Measurements from ENCODE around the gene CA11.

CA11 gene

GRCh38 chr19:48644355-48644754 is 1.6 kb downstream of the CA11 start:
- H3K4me3 ChIP-seq (replicated peaks in 1 of 2; ENCODE audit: low read depth in 2 of 2, low read length in 2 of 2): no peak overlapping the region
- TF ChIP-seq CTCF (IDR thresholded peaks at IDR 0.05; ENCODE audit: low read depth, low read length): no peak
- no peak for DNase-seq (ENCODE audit: low read depth in 2 of 2)

DNA sequence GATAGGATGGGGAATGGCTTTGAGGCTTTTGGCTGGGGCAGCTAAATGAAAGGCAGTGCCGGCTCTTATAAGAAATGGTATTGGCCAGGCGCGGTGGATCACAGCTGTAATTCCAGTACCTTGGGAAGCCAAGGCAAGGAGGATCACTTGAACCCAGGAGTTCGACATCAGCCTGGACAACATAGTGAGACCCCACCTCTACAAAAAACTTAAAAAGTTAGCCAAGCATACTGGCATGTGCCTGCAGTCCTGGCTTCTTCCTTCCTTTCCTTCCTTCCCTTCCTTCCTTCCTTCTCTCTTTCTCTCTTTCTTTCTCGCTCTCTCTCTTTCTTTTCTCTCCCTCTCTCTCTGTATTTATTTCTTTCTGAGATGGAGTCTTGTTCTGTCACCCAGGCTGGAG is 3.1 kb downstream of the CA11 start:
- DNase-seq (ENCODE audit: low read depth in 2 of 2): no peak
- no peak for TF ChIP-seq CTCF (IDR thresholded peaks at IDR 0.05; ENCODE audit: low read depth, low read length)
- H3K4me3 ChIP-seq (replicated peaks in 1 of 2; ENCODE audit: low read depth in 2 of 2, low read length in 2 of 2): no peak overlapping the region

DNA sequence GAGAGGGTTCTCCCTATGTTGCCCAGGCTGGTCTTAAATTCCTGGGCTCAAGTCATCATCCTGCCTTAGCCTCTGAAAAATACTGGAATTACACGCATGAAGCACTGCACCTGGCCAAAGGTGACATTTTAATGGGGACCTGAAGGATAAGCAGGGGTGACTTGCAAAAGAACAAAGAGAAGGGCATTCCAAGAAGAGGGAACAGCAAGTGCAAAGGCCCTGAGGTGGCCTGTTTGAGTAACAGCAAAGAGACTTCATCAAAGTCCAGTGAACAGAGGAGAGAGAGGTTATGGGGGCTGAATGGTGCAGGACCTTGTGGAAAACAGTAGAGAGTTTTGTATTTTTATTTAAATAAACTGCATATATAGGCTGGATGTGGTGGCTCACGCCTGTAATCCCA is 4.1 kb downstream of the CA11 start:
- H3K4me3 ChIP-seq (replicated peaks in 1 of 2; ENCODE audit: low read depth in 2 of 2, low read length in 2 of 2): no peak overlapping the region
- no peak for DNase-seq (ENCODE audit: low read depth in 2 of 2)
- no peak for TF ChIP-seq CTCF (IDR thresholded peaks at IDR 0.05; ENCODE audit: low read depth, low read length)

DNA sequence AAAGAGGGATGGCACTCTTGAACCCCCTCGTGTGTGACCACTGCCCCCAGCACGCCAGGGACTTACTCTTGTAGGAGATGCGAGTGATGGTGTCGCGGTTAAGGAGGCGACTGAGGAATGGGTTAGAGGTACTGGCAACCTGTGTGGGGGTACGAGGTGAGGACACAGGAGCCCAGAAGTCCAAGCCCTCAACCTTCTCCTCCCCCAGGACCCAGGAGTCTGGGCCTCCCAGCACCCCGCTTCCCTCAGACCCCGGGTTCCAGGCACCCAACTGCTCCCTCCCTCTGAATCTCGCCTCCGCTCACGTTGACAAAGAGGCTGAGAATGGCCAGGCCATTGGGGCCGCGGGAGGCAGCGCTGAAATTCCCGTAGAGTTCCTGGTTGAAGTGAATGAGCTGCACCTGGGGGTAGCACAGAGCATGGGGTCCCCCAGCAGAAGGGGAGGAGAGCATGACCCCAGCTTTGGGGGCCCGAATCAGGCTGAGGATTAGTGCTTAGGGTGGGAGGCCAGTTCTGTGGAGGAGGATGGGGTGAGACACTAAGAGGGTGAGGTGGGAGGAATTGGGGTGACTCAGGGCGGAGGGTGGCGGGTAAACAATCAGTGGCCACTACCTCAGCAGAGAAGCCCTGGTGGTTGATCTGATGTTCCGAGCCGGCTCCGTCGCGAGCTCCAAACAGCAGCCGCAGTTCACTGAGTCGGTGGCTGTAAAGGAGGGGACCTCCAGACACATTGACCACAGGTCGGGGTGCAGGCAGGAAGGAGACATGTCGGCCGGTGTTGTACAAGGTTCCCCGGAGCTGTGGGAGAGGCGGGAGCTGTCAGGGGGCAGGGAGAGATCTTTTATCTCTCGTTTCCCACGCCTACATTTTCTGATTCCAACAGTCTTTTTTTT is 6.3 kb downstream of the CA11 start:
- no peak for DNase-seq (ENCODE audit: low read depth in 2 of 2)
- H3K4me3 ChIP-seq (replicated peaks in 1 of 2; ENCODE audit: low read depth in 2 of 2, low read length in 2 of 2): no peak overlapping the region
- TF ChIP-seq CTCF (IDR thresholded peaks at IDR 0.05; ENCODE audit: low read depth, low read length): no peak

- TF ChIP-seq CTCF (IDR thresholded peaks at IDR 0.05; ENCODE audit: low read depth, low read length): no peak
- no peak overlapping the region for H3K4me3 ChIP-seq (replicated peaks in 1 of 2; ENCODE audit: low read depth in 2 of 2, low read length in 2 of 2)
- DNase-seq (ENCODE audit: low read depth in 2 of 2): no peak
These were observed 7.1 kb downstream of the CA11 start for GRCh38 chr19:48638831-48639381.

DNA sequence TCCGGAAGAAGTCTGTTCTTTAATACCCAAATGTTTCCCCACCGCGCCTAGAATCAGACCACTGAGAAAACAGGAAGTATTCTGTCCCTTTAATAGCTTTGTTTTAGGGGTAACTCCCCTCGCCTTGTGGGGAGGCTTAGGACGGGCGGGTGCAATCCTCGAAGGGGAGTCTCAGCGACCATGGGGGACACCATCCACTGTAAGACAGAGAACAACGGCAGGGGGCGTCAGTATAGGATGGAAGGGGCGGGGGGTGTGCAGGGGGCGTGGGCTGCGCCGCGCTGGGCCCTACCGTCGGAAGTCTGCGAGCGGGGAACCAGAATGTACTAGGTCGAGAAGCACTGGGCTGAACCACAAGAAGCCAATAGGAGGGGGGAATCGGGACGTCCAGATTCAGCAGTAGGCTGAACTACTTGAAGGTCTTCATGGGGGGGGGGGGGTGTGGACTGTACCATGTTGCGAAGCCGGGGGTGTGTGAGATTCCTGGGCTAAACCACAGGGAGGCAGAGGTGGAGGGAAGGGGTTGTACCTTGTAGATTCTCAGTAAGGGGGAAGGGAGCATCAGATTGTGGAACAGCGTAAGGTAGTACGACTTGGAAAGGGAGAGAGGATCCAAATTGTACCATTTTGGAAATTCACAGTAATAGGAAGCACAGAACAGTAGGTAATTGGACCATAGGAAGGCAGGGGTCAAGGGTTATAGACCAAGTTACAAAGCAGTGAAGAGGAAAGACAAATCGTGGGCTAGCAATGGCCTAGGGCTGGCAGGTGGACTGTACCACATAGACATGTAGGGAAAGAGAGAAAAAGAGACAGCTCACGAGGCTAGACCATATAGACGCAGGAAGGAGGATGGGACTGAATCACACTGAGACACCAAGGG is 7.8 kb downstream of the CA11 start:
- peak; percentile 93 to 99 for DNase-seq (ENCODE audit: low read depth in 2 of 2)
- peak overlapping the region; percentile 55 to 56 for H3K4me3 ChIP-seq (replicated peaks in 1 of 2; ENCODE audit: low read depth in 2 of 2, low read length in 2 of 2)
- TF ChIP-seq CTCF (IDR thresholded peaks at IDR 0.05; ENCODE audit: low read depth, low read length): no peak
